ENCODE results near the gene NEUROG2.

NEUROG2 gene

DNA sequence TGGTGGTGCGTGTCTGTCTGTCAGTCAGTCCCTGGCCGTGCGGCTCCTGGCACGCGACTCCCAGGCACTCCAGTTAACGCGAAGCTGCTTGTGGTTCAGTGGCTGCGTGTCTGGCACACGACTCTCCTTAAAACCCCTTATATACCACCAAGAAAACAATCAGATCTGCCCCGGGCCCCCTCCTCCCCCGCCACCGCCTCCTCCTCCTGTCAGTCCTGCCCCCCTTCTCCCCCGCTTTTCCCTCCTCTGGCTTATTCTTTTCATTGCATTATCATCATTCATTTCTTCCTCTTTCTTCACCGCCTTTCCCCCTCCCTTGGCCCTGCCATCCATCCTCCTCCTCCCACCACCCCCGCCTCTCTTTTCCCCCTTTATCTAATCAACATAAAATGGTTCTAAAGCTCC lies at the start of gene NEUROG2:
Gene NEUROG2, minus strand, starts transcription at position 115 of the 405 bp plus-strand sequence. CDS start 705 bp downstream, outside the sequence.
- Histone ChIP-seq H3K36me3 (replicated peaks) (no peaks in the 10 kb centered on the region), H3K4me3 (ENCODE audit: low read depth, low read length) (peak within 1 kb of the TSS; percentile 51), H3K27me3 (replicated peaks) (peaks cover 84% of the 10 kb centered on the region), H3K27ac (no peak within 1 kb of the TSS)
- in situ Hi-C loops (cut with HindIII; ENCODE audit: low pct_ligation_motif_present, low sequenced_read_pairs) = no loop called here
- no peak for DNase-seq
- TF ChIP-seq, protein P1, sequence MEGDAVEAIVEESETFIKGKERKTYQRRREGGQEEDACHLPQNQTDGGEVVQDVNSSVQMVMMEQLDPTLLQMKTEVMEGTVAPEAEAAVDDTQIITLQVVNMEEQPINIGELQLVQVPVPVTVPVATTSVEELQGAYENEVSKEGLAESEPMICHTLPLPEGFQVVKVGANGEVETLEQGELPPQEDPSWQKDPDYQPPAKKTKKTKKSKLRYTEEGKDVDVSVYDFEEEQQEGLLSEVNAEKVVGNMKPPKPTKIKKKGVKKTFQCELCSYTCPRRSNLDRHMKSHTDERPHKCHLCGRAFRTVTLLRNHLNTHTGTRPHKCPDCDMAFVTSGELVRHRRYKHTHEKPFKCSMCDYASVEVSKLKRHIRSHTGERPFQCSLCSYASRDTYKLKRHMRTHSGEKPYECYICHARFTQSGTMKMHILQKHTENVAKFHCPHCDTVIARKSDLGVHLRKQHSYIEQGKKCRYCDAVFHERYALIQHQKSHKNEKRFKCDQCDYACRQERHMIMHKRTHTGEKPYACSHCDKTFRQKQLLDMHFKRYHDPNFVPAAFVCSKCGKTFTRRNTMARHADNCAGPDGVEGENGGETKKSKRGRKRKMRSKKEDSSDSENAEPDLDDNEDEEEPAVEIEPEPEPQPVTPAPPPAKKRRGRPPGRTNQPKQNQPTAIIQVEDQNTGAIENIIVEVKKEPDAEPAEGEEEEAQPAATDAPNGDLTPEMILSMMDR (IDR thresholded peaks at IDR 0.05; ENCODE audit: low read depth, low read length, missing control alignments) = no peak

DNA sequence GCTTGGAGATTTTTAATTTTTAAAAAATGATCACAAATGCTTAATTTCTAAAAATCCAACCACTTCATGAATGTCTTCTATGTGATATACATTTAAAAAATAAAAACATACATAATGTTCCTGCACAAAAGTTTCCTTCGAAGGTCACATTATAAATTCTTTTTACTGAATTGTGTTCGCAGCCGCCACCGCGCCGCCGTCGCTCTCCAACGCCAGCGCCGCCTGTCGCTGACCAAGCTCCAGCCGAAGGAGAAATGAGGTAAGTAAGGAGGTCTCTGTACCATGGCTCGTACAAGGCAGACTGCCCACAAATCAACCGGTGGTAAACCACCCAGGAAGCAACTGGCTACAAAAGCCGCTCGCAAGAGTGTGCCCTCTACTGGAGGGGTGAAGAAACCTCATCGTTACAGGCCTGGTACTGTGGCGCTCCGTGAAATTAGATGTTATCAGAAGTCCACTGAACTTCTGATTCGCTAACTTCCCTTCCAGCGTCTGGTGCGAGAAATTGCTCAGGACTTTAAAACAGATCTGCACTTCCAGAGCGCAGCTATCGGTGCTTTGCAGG lies 48.8 kb upstream of the NEUROG2 start:
- H3K27me3 ChIP-seq (replicated peaks) = no peaks in the 10 kb centered on the region
- H3K4me3 ChIP-seq (ENCODE audit: low read depth, low read length) = no peak overlapping the region
- DNase-seq = no peak
- no peak overlapping the region for H3K27ac ChIP-seq
- no peaks in the 10 kb centered on the region for H3K36me3 ChIP-seq (replicated peaks)
- in situ Hi-C loops (cut with HindIII; ENCODE audit: low pct_ligation_motif_present, low sequenced_read_pairs) = no loop called here
- TF ChIP-seq, protein P1 (IDR thresholded peaks at IDR 0.05; ENCODE audit: low read depth, low read length, missing control alignments) = no peak

DNA sequence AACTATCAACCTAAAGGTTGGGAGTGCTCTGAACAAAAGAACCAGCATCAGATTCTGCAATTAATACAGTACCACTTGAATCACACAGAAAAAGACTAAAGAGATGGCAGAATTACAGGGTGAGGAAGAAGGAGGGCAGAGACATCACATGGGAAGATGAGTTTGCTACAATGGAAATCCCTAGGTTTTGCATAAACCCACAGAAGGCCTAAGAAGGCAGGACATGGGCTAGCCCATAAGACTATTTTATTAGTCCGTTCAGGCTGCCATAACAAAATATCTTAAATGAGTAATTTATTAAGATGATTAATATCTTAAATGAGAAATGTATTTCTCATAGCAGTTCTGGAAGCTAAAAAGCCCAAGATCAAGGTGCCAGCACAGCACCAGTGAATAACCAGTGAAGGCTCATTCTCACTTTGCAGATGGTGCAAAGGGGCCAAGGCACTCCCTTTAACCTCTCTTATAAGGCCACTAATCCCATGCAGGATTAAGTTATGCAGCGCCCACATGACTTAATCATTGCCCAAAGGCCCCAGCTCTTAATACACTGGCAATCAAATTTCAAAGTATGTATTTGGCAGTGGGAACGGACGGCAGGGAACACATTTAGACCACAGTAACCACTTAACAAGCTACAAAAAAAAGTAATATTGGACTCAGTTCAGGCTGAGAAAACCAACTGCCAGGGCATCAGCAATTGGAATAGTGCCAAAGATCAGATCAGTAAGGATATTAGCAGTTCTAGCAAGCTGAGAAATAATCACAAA lies 47.6 kb upstream of the NEUROG2 start:
- no peaks in the 10 kb centered on the region for H3K27me3 ChIP-seq (replicated peaks)
- no peak for DNase-seq
- in situ Hi-C loops (cut with HindIII; ENCODE audit: low pct_ligation_motif_present, low sequenced_read_pairs) = no loop called here
- no peak overlapping the region for H3K4me3 ChIP-seq (ENCODE audit: low read depth, low read length)
- H3K36me3 ChIP-seq (replicated peaks) = no peaks in the 10 kb centered on the region
- no peak overlapping the region for H3K27ac ChIP-seq
- TF ChIP-seq, protein P1 (IDR thresholded peaks at IDR 0.05; ENCODE audit: low read depth, low read length, missing control alignments) = no peak

DNA sequence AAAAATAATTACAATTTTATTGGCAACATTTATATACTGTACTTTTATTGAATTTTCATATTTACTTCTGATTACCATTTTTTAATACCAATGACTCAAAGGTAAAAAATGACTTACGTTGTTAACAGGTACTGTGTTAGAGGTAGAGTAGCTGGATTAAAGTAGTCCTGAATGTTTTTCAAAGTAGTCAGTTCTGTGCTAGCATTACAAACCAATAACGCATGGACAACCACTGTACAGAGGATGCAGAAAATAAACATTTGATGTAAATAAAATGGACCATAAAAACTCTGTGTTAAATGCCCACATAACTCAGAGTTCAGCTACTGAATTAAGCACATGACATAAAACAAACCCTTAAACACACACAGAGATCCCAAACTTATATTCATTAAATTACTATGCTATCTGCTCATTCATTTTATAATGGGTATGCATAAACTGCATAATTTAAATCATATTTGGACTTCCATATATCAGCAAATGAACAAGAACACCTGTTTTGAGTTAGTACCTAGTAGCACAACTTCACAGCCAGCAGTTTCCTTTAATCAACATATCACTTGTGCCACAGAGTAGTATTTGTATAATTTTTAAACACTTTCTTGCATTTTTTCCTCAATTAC lies 46.4 kb upstream of the NEUROG2 start:
- in situ Hi-C loops (cut with HindIII; ENCODE audit: low pct_ligation_motif_present, low sequenced_read_pairs) = no loop called here
- H3K27ac ChIP-seq = no peak overlapping the region
- no peaks in the 10 kb centered on the region for H3K27me3 ChIP-seq (replicated peaks)
- TF ChIP-seq, protein P1 (IDR thresholded peaks at IDR 0.05; ENCODE audit: low read depth, low read length, missing control alignments) = no peak
- H3K4me3 ChIP-seq (ENCODE audit: low read depth, low read length) = no peak overlapping the region
- no peaks in the 10 kb centered on the region for H3K36me3 ChIP-seq (replicated peaks)
- no peak for DNase-seq

DNA sequence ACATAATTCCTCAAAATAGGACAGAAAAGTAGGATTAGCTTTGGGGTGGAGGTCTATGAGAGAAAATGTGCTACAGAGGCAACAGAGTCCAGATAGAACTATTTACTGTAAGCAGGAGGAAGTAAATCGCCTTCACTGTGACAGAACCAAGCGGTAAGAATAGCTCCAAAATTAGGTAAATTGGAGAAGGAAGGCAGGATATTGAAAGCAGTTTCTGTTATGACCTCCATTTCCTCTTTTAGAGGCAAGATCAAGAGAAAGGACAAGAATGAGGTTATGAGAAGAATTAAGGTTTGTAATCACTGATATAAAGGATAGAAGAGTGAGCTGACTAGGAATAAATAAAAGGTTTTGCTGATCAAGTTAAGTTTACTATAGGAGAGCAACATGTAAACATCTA lies 44.1 kb upstream of the NEUROG2 start:
- in situ Hi-C loops (cut with HindIII; ENCODE audit: low pct_ligation_motif_present, low sequenced_read_pairs) = no loop called here
- Histone ChIP-seq H3K36me3 (replicated peaks) (no peaks in the 10 kb centered on the region), H3K27ac (no peak overlapping the region), H3K4me3 (ENCODE audit: low read depth, low read length) (no peak overlapping the region), H3K27me3 (replicated peaks) (no peaks in the 10 kb centered on the region)
- DNase-seq = no peak
- TF ChIP-seq, protein P1 (IDR thresholded peaks at IDR 0.05; ENCODE audit: low read depth, low read length, missing control alignments) = no peak

All from brain microvascular endothelial cell (primary cell).